ENCODE measurements around the gene CCR1.

DNA sequence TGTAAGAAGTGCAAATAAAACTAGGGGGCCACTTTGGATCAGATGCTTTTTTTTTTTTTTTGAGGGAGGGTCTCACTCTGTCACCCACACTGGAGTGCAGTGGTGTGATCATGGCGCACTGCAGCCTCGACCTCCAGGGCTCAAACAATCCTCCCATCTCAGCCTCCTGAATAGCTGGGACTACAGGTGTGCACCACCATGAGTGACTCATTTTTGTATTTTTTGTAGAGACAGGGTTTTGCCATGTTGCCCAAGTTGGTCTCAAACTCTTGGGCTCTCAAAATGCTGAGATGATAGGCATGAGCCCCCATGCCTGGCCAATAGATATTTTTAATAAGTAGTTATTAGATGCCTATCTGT lies 20.8 kb downstream of the CCR1 start:
- TF ChIP-seq GATA2 (IDR thresholded peaks at IDR 0.05; ENCODE audit: low read depth, low read length) (no peak), GATA3 (IDR thresholded peaks at IDR 0.05; ENCODE audit: low read depth, low read length) (no peak)
